ENCODE measurements around the gene TCF7L1. TPM values are rescaled to one million over a fixed set of nuclear protein-coding genes. Genes with fewer than 3 reads are reported as not detected.

The TCF7L1 gene
- total RNA-seq, 4 donors from 2014 or later, result 2.7 to 10.3 (median 8.2) TPM

DNA sequence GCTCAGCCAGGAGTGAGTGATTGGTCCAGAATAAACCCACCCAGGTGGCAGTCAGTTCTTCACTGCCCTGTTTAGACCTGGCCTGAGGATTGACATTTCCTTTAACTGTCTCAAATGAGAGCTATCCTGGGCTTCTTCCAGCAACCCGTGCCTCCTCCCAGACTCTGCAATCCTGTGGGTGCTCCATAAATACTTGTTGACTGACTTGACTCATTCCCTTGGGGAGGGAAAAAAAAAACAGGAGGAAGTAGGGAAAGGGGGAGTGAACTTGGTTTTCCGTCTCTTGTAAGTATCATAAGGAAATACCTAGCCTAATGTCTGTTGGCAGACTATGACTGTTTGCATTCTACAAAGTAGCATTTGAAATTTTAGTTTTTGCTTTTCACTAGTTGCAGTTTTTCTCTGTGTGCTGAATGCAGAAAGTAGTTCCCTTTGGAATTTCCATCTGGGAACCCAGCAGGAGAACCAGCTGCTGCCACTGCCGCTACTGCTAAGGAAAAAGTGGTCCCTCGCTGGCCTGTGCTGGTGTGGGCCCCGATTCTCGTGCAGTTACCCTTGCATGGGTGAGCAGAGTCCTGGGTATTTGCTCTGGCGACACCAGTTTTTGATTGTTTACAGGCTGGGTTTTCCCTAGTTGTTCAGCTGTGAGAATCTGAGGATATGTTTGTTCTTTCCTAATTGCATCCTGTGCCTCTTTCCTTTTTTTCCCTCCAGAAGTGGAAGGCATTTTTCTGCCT lies 115.7 kb downstream of the TCF7L1 start:
- TF ChIP-seq, protein P1, sequence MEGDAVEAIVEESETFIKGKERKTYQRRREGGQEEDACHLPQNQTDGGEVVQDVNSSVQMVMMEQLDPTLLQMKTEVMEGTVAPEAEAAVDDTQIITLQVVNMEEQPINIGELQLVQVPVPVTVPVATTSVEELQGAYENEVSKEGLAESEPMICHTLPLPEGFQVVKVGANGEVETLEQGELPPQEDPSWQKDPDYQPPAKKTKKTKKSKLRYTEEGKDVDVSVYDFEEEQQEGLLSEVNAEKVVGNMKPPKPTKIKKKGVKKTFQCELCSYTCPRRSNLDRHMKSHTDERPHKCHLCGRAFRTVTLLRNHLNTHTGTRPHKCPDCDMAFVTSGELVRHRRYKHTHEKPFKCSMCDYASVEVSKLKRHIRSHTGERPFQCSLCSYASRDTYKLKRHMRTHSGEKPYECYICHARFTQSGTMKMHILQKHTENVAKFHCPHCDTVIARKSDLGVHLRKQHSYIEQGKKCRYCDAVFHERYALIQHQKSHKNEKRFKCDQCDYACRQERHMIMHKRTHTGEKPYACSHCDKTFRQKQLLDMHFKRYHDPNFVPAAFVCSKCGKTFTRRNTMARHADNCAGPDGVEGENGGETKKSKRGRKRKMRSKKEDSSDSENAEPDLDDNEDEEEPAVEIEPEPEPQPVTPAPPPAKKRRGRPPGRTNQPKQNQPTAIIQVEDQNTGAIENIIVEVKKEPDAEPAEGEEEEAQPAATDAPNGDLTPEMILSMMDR (IDR thresholded peaks at IDR 0.05; ENCODE audit: low read depth), result no peak

DNA sequence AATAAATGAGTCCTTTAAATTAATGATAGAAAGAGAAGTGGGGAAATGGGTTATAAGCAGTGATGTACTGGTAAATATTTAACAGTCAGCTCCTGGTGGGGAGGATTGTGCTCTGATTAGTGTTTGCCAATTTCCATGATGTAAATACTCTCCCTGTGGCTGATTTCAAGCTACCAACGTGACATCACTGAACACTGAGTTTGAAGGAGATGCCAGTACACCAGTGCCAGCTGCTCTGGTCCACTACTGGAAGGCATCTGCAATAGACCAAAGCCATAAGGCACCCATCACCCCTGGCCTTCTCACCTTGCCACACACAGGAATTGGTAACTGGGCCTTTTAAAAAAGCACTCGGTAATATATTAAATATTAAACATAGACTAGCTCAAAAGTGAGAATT lies 116.9 kb downstream of the TCF7L1 start:
- TF ChIP-seq, protein P1 (IDR thresholded peaks at IDR 0.05; ENCODE audit: low read depth), result no peak

DNA sequence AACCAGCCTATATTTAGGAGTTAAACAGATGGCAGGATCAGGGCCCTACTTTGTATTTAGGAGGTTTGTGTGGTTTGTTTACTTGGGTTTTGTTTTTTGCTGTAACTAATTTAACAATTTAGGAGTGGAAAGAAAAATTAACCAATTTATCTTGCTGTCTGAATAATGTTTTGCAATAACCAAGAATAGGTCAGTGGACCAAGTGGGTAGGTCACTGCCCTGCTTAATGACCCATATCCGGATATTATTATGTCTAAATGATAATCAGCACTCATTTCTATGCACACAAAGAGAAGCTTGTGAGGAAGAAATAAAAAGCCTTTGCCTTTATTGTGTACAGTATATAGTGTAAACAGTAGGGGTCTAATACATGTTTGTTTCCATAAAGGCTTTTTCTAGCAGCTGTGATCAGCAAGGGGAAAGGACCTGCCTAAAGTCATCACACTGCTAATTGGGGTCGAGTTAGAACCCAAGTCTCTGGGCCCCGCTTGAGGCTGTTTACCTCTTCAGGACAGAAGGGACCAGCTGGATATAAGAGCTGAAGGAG lies 118.0 kb downstream of the TCF7L1 start:
- TF ChIP-seq, protein P1 (IDR thresholded peaks at IDR 0.05; ENCODE audit: low read depth), result no peak

DNA sequence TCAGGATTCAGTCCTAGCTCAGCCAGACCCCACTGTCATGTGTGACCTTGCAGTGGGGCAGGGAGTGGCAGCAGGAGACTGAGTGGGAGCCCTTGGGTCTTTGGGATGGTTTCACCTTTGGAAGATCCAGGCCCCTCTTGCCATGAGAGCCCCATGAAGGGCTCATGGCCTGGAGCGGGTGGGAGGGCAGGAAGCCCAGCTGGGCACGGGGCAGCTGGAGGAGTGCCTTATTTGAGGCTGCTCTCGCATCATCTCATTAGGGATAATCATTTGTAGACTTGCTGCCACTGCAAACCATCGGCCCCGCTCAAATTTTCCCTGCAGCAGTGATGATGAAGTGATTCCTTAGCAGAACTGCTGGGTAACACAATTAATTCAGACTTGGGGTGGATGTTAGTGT lies 120.7 kb downstream of the TCF7L1 start:
- TF ChIP-seq, protein P1 (IDR thresholded peaks at IDR 0.05; ENCODE audit: low read depth), result no peak

DNA sequence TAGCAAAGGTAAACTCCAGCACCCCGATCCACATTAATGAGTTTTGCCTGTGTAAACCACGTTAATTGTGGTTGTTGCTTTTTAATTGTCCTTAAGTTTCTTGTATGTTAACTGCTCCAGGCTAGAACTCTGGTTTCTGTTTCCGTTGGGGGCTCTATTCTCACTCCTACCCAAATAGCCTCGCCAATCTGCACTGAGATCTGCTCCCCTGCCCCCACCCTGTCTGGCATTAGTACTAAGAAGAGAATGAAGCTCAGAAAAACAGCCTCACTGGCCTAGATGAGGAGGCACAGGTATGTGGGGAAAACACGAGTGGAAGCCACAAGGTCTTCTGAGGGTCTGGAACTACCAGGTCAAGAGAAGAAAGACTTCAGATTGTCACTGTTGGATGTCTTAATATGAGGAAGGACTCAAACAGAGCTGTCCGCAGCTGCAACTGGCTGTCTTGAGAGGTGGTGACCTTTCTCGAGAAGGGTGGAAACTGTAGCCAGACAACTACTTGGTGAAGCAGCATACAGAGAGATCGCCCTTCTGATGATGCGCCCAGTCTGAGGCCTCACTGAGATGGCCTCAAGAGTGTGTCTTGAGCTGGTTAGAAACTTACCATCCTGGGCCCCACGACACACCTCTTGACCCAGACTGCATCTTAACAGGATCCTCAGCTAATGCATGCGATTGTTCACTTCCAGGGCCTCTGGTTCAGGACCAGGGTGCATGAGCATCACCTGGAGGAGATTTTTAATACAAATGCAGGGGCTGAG lies 121.5 kb downstream of the TCF7L1 start:
- TF ChIP-seq, protein P1 (IDR thresholded peaks at IDR 0.05; ENCODE audit: low read depth), result no peak

DNA sequence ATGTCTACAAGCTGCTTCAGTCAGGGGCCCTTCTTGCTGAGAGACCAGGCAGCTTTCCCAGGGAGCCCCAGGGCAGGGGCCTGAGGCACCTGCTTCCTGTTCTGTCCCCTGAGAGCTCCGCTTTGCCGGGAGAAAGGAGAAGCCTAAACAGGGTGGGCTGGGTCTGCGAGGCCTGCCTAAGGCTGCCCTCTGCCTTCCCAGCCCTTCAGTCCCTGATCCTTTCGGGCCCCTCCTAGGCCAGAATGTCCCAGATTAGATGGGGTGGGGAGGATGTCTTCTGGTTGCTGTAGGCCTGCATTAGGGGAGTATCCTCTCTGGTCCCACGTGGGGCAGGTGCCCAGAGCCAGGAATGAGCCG lies 122.2 kb downstream of the TCF7L1 start:
- TF ChIP-seq, protein P1 (IDR thresholded peaks at IDR 0.05; ENCODE audit: low read depth), result no peak

Data from subcutaneous adipose tissue (tissue), 4 donors.